ENCODE data around the gene ALOX5.

GRCh38 chr10:45433716-45434469 lies 59.9 kb downstream of the ALOX5 start:
- TF ChIP-seq, protein P1, sequence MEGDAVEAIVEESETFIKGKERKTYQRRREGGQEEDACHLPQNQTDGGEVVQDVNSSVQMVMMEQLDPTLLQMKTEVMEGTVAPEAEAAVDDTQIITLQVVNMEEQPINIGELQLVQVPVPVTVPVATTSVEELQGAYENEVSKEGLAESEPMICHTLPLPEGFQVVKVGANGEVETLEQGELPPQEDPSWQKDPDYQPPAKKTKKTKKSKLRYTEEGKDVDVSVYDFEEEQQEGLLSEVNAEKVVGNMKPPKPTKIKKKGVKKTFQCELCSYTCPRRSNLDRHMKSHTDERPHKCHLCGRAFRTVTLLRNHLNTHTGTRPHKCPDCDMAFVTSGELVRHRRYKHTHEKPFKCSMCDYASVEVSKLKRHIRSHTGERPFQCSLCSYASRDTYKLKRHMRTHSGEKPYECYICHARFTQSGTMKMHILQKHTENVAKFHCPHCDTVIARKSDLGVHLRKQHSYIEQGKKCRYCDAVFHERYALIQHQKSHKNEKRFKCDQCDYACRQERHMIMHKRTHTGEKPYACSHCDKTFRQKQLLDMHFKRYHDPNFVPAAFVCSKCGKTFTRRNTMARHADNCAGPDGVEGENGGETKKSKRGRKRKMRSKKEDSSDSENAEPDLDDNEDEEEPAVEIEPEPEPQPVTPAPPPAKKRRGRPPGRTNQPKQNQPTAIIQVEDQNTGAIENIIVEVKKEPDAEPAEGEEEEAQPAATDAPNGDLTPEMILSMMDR (conservative IDR thresholded peaks at IDR 0.05; ENCODE audit: low read depth, low read length) = no peak
- no peak for TF ChIP-seq POLR2A (IDR thresholded peaks at IDR 0.05; ENCODE audit: low read depth, low read length)
- no peak for TF ChIP-seq USF2 (IDR thresholded peaks at IDR 0.05; ENCODE audit: low read depth, low read length)
- no peak for TF ChIP-seq MXI1 (IDR thresholded peaks at IDR 0.05; ENCODE audit: borderline replicate concordance, low read depth, low read length)
- TF ChIP-seq SMC3 (IDR thresholded peaks at IDR 0.05; ENCODE audit: low read depth, low read length) = no peak
- TF ChIP-seq MAFK (IDR thresholded peaks at IDR 0.05; ENCODE audit: low read depth, low read length) = no peak
- TF ChIP-seq FOS (IDR thresholded peaks at IDR 0.05; ENCODE audit: low read depth, low read length) = no peak

All from IMR-90 (cell line).